Neural cell (in vitro differentiated cells): ENCODE measurements around the gene ABCA13. TPM values are rescaled to one million over a fixed set of nuclear protein-coding genes. Genes with fewer than 3 reads are reported as not detected.

Experiments
- H2AFZ ChIP-seq: fragments of 200-600, 300-800 bp; sonication (generic), shearing (Covaris generic); 2 replicates; pipeline ENCODE4 v1.6.0; 2014; ENCODE audit warnings: low read depth, mild to moderate bottlenecking, antibody characterized with exemption, low read length, moderate library complexity
- H3F3A ChIP-seq: fragments of 200-600 bp; shearing (Covaris generic); 2 replicates; pipeline ENCODE4 v1.6.1; 2016; ENCODE audit warnings: mild to moderate bottlenecking, moderate library complexity, mixed read lengths, antibody characterized with exemption, low read length; ENCODE audit not compliant: insufficient read depth, poor library complexity, severe bottlenecking
- H3K27ac ChIP-seq: fragments of 200-600, 300-800 bp; sonication (generic), shearing (Covaris generic); 2 replicates; pipeline ENCODE4 v1.5.1; 2014; ENCODE audit warnings: mild to moderate bottlenecking, low read length, moderate library complexity
- H3K27me3 ChIP-seq: fragments of 300-800, 200-600 bp; sonication (generic), shearing (Covaris generic); 2 replicates; pipeline ENCODE4 v1.6.0; 2014; ENCODE audit warnings: mild to moderate bottlenecking, low read depth, low read length, moderate library complexity; ENCODE audit not compliant: insufficient read depth
- H3K36me3 ChIP-seq: fragments of 300-800, 200-600 bp; sonication (generic), shearing (Covaris generic); 2 replicates; pipeline ENCODE4 v1.5.1; 2014; ENCODE audit warnings: mild to moderate bottlenecking, antibody characterized with exemption, low read length, moderate library complexity; ENCODE audit not compliant: insufficient read depth
- H3K4me2 ChIP-seq: fragments of 300-800, 200-600 bp; sonication (generic), shearing (Covaris generic); 2 replicates; pipeline ENCODE4 v1.6.0; 2014; ENCODE audit warnings: mild to moderate bottlenecking, low read length
- H3K4me3 ChIP-seq: fragments of 300-800, 200-600 bp; sonication (generic), shearing (Covaris generic); 2 replicates; pipeline ENCODE4 v1.5.1; 2014; ENCODE audit warnings: mild to moderate bottlenecking, low read length, moderate library complexity
- H3K79me2 ChIP-seq: fragments of 200-600 bp; shearing (Covaris generic); replicated peaks from 2 replicates; pipeline ENCODE4 v1.6.0; 2014; ENCODE audit warnings: mild to moderate bottlenecking, low read length, moderate library complexity; ENCODE audit not compliant: insufficient read depth
- H3K9ac ChIP-seq: fragments of 300-800, 200-600 bp; sonication (generic), shearing (Covaris generic); 2 replicates; pipeline ENCODE4 v1.6.1; 2016; ENCODE audit warnings: mild to moderate bottlenecking, low read length, mixed read lengths
- H3K9me2 ChIP-seq: fragments of 200-600 bp; shearing (Covaris generic); 2 replicates; pipeline ENCODE4 v1.6.1; 2016; ENCODE audit warnings: mild to moderate bottlenecking, low read length, mixed read lengths; ENCODE audit not compliant: insufficient read depth
- H3K9me3 ChIP-seq: fragments of 200-600, 300-800 bp; sonication (generic), shearing (Covaris generic); 2 replicates; pipeline ENCODE4 v1.6.1; 2016; ENCODE audit warnings: mild to moderate bottlenecking, mixed run types, low read length, moderate library complexity, mixed read lengths
- H4K20me1 ChIP-seq: fragments of 200-600 bp; shearing (Covaris generic); 2 replicates; pipeline ENCODE4 v1.6.1; 2016; ENCODE audit warnings: mild to moderate bottlenecking, mixed run types; ENCODE audit not compliant: insufficient read depth
- EP300 ChIP-seq: fragments of 450-650 bp; conservative IDR thresholded peaks from 2 replicates; pipeline ENCODE4 v1.6.1; 2014; ENCODE audit warnings: antibody characterized with exemption, mild to moderate bottlenecking, moderate library complexity; ENCODE audit not compliant: poor library complexity, severe bottlenecking
- EZH2 ChIP-seq: fragments of 200-600, 300-800 bp; shearing (Covaris generic), sonication (generic); IDR thresholded peaks from 2 replicates; pipeline ENCODE4 v1.6.1; 2014; ENCODE audit warnings: antibody characterized with exemption, low read length, borderline replicate concordance, mild to moderate bottlenecking; ENCODE audit not compliant: insufficient read depth, poor library complexity, severe bottlenecking
- MXI1 ChIP-seq: fragments of 450-650 bp; conservative IDR thresholded peaks from 2 replicates; pipeline ENCODE4 v1.6.1; 2014; ENCODE audit warnings: antibody characterized with exemption, mild to moderate bottlenecking; ENCODE audit not compliant: poor library complexity, severe bottlenecking
- POLR2AphosphoS5 ChIP-seq: IDR thresholded peaks from 2 replicates; pipeline ENCODE4 v1.6.1; 2012
- RAD21 ChIP-seq: fragments of 450-650 bp; conservative IDR thresholded peaks from 2 replicates; pipeline ENCODE4 v1.6.1; 2014; ENCODE audit warnings: antibody characterized with exemption, mild to moderate bottlenecking, moderate library complexity
- SMC3 ChIP-seq: fragments of 450-650 bp; conservative IDR thresholded peaks from 2 replicates; pipeline ENCODE4 v1.6.1; 2014; ENCODE audit warnings: antibody characterized with exemption, mild to moderate bottlenecking, moderate library complexity; ENCODE audit not compliant: poor library complexity
- TAF1 ChIP-seq: IDR thresholded peaks from 2 replicates; pipeline ENCODE4 v1.6.1; 2012; ENCODE audit warnings: low read depth
- polyA minus RNA-seq: library from RNA; depleted of rRNA, polyadenylated mRNA; stranded (reverse); fragments of >200 nt; gene quantifications from 2 replicates; pipeline ENCODE4 v1.2.3, GENCODE V29; 2014
- polyA plus RNA-seq: library from polyadenylated mRNA; depleted of rRNA; stranded (reverse); fragments of >200 nt; gene quantifications from 2 replicates; pipeline ENCODE4 v1.2.3, GENCODE V29; 2014
- TF ChIP-seq, protein P1 (sequence below): fragments of 450-650 bp; IDR thresholded peaks from 2 replicates; pipeline ENCODE4 v1.5.1; 2014; ENCODE audit warnings: antibody characterized with exemption, mild to moderate bottlenecking, moderate library complexity; ENCODE audit not compliant: poor library complexity, severe bottlenecking
- TF ChIP-seq, protein P2 (sequence below): IDR thresholded peaks from 2 replicates; pipeline ENCODE4 v1.6.1; 2012; ENCODE audit warnings: borderline replicate concordance

Gene ABCA13, protein sequence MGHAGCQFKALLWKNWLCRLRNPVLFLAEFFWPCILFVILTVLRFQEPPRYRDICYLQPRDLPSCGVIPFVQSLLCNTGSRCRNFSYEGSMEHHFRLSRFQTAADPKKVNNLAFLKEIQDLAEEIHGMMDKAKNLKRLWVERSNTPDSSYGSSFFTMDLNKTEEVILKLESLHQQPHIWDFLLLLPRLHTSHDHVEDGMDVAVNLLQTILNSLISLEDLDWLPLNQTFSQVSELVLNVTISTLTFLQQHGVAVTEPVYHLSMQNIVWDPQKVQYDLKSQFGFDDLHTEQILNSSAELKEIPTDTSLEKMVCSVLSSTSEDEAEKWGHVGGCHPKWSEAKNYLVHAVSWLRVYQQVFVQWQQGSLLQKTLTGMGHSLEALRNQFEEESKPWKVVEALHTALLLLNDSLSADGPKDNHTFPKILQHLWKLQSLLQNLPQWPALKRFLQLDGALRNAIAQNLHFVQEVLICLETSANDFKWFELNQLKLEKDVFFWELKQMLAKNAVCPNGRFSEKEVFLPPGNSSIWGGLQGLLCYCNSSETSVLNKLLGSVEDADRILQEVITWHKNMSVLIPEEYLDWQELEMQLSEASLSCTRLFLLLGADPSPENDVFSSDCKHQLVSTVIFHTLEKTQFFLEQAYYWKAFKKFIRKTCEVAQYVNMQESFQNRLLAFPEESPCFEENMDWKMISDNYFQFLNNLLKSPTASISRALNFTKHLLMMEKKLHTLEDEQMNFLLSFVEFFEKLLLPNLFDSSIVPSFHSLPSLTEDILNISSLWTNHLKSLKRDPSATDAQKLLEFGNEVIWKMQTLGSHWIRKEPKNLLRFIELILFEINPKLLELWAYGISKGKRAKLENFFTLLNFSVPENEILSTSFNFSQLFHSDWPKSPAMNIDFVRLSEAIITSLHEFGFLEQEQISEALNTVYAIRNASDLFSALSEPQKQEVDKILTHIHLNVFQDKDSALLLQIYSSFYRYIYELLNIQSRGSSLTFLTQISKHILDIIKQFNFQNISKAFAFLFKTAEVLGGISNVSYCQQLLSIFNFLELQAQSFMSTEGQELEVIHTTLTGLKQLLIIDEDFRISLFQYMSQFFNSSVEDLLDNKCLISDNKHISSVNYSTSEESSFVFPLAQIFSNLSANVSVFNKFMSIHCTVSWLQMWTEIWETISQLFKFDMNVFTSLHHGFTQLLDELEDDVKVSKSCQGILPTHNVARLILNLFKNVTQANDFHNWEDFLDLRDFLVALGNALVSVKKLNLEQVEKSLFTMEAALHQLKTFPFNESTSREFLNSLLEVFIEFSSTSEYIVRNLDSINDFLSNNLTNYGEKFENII (N-terminal part only)
- 0.20 TPM in 1 of 2 replicates, not detected in the other for polyA plus RNA-seq
- polyA minus RNA-seq: 0.35 TPM in 1 of 2 replicates, not detected in the other

DNA sequence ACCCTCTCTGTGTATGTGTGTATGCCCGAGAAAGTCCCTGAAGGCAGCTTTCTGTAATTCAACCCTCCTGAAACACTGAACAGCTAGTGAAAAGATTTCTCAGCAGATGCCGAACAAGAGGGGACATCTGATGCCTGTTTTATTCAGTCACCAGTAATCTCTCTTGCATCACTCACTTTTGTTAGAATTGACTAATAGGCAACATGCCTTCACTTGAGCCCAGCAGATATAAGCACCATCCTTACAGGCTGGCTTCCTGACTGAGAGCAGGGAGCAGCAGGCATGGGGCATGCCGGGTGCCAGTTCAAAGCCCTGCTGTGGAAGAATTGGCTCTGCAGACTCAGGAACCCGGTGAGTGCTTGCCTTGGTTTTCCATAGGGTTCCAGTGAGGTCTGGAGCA is at the start of gene ABCA13:
TSS of gene ABCA13 (plus strand) at position 257 of the 400 bp plus-strand sequence. CDS start at position 283, 26 bp downstream.
- no peak within 1 kb of the TSS for H2AFZ ChIP-seq

More for the DNA sequence above, at the start of gene ABCA13:
- Histone ChIP-seq H3K79me2 (no peaks in the 10 kb centered on the region), H3K4me3 (no peak within 1 kb of the TSS), H4K20me1 (no peaks in the 10 kb centered on the region), H3K36me3 (no peaks in the 10 kb centered on the region), H3F3A (no peaks in the 10 kb centered on the region), H3K27ac (no peak within 1 kb of the TSS), H3K9ac (no peak within 1 kb of the TSS), H3K9me3 (no peaks in the 10 kb centered on the region), H3K9me2 (no peaks in the 10 kb centered on the region), H3K4me2 (no peak within 1 kb of the TSS), H3K27me3 (no peaks in the 10 kb centered on the region)
- TF ChIP-seq POLR2AphosphoS5 (no peak), MXI1 (no peak), SMC3 (no peak), RAD21 (no peak), TAF1 (no peak), EZH2 (no peak), EP300 (no peak)
- TF ChIP-seq, protein P1, sequence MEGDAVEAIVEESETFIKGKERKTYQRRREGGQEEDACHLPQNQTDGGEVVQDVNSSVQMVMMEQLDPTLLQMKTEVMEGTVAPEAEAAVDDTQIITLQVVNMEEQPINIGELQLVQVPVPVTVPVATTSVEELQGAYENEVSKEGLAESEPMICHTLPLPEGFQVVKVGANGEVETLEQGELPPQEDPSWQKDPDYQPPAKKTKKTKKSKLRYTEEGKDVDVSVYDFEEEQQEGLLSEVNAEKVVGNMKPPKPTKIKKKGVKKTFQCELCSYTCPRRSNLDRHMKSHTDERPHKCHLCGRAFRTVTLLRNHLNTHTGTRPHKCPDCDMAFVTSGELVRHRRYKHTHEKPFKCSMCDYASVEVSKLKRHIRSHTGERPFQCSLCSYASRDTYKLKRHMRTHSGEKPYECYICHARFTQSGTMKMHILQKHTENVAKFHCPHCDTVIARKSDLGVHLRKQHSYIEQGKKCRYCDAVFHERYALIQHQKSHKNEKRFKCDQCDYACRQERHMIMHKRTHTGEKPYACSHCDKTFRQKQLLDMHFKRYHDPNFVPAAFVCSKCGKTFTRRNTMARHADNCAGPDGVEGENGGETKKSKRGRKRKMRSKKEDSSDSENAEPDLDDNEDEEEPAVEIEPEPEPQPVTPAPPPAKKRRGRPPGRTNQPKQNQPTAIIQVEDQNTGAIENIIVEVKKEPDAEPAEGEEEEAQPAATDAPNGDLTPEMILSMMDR: no peak
- TF ChIP-seq, protein P2, sequence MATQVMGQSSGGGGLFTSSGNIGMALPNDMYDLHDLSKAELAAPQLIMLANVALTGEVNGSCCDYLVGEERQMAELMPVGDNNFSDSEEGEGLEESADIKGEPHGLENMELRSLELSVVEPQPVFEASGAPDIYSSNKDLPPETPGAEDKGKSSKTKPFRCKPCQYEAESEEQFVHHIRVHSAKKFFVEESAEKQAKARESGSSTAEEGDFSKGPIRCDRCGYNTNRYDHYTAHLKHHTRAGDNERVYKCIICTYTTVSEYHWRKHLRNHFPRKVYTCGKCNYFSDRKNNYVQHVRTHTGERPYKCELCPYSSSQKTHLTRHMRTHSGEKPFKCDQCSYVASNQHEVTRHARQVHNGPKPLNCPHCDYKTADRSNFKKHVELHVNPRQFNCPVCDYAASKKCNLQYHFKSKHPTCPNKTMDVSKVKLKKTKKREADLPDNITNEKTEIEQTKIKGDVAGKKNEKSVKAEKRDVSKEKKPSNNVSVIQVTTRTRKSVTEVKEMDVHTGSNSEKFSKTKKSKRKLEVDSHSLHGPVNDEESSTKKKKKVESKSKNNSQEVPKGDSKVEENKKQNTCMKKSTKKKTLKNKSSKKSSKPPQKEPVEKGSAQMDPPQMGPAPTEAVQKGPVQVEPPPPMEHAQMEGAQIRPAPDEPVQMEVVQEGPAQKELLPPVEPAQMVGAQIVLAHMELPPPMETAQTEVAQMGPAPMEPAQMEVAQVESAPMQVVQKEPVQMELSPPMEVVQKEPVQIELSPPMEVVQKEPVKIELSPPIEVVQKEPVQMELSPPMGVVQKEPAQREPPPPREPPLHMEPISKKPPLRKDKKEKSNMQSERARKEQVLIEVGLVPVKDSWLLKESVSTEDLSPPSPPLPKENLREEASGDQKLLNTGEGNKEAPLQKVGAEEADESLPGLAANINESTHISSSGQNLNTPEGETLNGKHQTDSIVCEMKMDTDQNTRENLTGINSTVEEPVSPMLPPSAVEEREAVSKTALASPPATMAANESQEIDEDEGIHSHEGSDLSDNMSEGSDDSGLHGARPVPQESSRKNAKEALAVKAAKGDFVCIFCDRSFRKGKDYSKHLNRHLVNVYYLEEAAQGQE: no peak
